Posterior cingulate gyrus (tissue), 11 donors: ENCODE data around the gene IRF1.
A peak's percentile ranks its signal among the peaks of the same experiment; 100 is the strongest.

Experiments
- DNase-seq, 10 donors: peaks; one replicate each; pipeline versions ENCODE4 v3.0.0 to v3.0.0-alpha.2; 2020 to 2021; ENCODE audit warnings: mixed read lengths in 3 of 10
- intact Hi-C: fragments of 100-400 bp; cut with DNase I; formaldehyde crosslinking; loops from one replicate; pipeline ENCODE4 v1.15.1; 2023

Gene IRF1

GRCh38 chr5:132465059-132465707, 25.4 kb downstream of the IRF1 start:
- intact Hi-C loops = no loop called here
- no peak for DNase-seq

- intact Hi-C loops = no loop called here
Measured at GRCh38 chr5:132464156-132464939, 26.2 kb downstream of the IRF1 start.

GRCh38 chr5:132463811-132464155, 26.8 kb downstream of the IRF1 start:
- intact Hi-C loops = no loop called here
- no peak for DNase-seq

More at GRCh38 chr5:132464156-132464939, 26.2 kb downstream of the IRF1 start:
- peak in 3 of 10 donors; percentile 24 to 80 (median 33) for DNase-seq

GRCh38 chr5:132462856-132463745, 27.5 kb downstream of the IRF1 start:
- no peak for DNase-seq
- intact Hi-C loops = no loop called here

- intact Hi-C loops = no loop called here
- DNase-seq = no peak
Measured at GRCh38 chr5:132462333-132462732, 28.2 kb downstream of the IRF1 start.

GRCh38 chr5:132461569-132462070, 29.0 kb downstream of the IRF1 start:
- intact Hi-C loops = no loop called here
- no peak for DNase-seq

GRCh38 chr5:132460846-132461568, 29.6 kb downstream of the IRF1 start:
- intact Hi-C loops = no loop called here
- no peak for DNase-seq

GRCh38 chr5:132459983-132460838, 30.4 kb downstream of the IRF1 start:
- DNase-seq = no peak
- intact Hi-C loops = no loop called here

- intact Hi-C loops = no loop called here
- no peak for DNase-seq
Measured at GRCh38 chr5:132459031-132459982, 31.3 kb downstream of the IRF1 start.

- DNase-seq = no peak
- intact Hi-C loops = no loop called here
Measured at GRCh38 chr5:132458651-132459030, 31.9 kb downstream of the IRF1 start.

- intact Hi-C loops = no loop called here
- no peak for DNase-seq
Measured at GRCh38 chr5:132458226-132458560, 32.4 kb downstream of the IRF1 start.

- no peak for DNase-seq
- intact Hi-C loops = no loop called here
Measured at GRCh38 chr5:132457371-132458225, 33.0 kb downstream of the IRF1 start.

- no peak for DNase-seq
- intact Hi-C loops = no loop called here
Measured at GRCh38 chr5:132456987-132457361, 33.6 kb downstream of the IRF1 start.

GRCh38 chr5:132456296-132456986, 34.1 kb downstream of the IRF1 start:
- intact Hi-C loops = no loop called here
- no peak for DNase-seq

GRCh38 chr5:132455614-132456115, 34.9 kb downstream of the IRF1 start:
- intact Hi-C loops = no loop called here

GRCh38 chr5:132454361-132454760, 36.2 kb downstream of the IRF1 start:
- no peak for DNase-seq

More at GRCh38 chr5:132455614-132456115, 34.9 kb downstream of the IRF1 start:
- DNase-seq = no peak

GRCh38 chr5:132451387-132451786, 39.2 kb downstream of the IRF1 start:
- intact Hi-C loops = no loop called here
- no peak for DNase-seq

More at GRCh38 chr5:132454361-132454760, 36.2 kb downstream of the IRF1 start:
- intact Hi-C loops = no loop called here
